Glutamatergic neuron (in vitro differentiated cells): ENCODE results near the gene NDRG3. TPM values are rescaled to one million over a fixed set of nuclear protein-coding genes. Genes with fewer than 3 reads are reported as not detected.

Source experiments
- DNase-seq: peaks from one replicate; pipeline ENCODE4 v3.0.0; 2022
- H3K27ac Mint-ChIP-seq: one replicate; pipeline ENCODE4 v1.8.0; 2020; ENCODE audit warnings: mild to moderate bottlenecking, mixed read lengths, inconsistent platforms; ENCODE audit not compliant: unreplicated experiment
- H3K27me3 Mint-ChIP-seq: one replicate; pipeline ENCODE4 v1.8.0; 2020; ENCODE audit warnings: mild to moderate bottlenecking, moderate library complexity, mixed read lengths, inconsistent platforms; ENCODE audit not compliant: unreplicated experiment
- H3K36me3 Mint-ChIP-seq: one replicate; pipeline ENCODE4 v1.8.0; 2020; ENCODE audit warnings: mild to moderate bottlenecking, mixed read lengths, inconsistent platforms; ENCODE audit not compliant: unreplicated experiment
- H3K4me1 Mint-ChIP-seq: one replicate; pipeline ENCODE4 v1.8.0; 2020; ENCODE audit warnings: mild to moderate bottlenecking, low read depth, mixed read lengths, inconsistent platforms; ENCODE audit not compliant: unreplicated experiment
- H3K4me3 Mint-ChIP-seq: one replicate; pipeline ENCODE4 v1.8.0; 2020; ENCODE audit warnings: mild to moderate bottlenecking, mixed read lengths, inconsistent platforms; ENCODE audit not compliant: unreplicated experiment
- H3K9me3 Mint-ChIP-seq: one replicate; pipeline ENCODE4 v1.8.0; 2020; ENCODE audit warnings: mild to moderate bottlenecking, moderate library complexity, mixed read lengths, inconsistent platforms; ENCODE audit not compliant: unreplicated experiment
- total RNA-seq: library from RNA; stranded (reverse); fragmentation: NEBNext Ultra II Directional; extraction: Animal tissue kit (Norgen Biotek cat#: 25700); gene quantifications from one replicate; pipeline ENCODE4 v1.2.1, GENCODE V29; 2021; ENCODE audit not compliant: unreplicated experiment
- TF ChIP-seq, protein P1 (sequence below): fragments of 200-600 bp; sonication (generic); IDR thresholded peaks from one replicate; pipeline ENCODE4 v1.5.0; 2021; ENCODE audit not compliant: partially characterized antibody, unreplicated experiment

NDRG3 gene
- total RNA-seq, 1 donor from 2014 or later = 31.8 TPM

DNA sequence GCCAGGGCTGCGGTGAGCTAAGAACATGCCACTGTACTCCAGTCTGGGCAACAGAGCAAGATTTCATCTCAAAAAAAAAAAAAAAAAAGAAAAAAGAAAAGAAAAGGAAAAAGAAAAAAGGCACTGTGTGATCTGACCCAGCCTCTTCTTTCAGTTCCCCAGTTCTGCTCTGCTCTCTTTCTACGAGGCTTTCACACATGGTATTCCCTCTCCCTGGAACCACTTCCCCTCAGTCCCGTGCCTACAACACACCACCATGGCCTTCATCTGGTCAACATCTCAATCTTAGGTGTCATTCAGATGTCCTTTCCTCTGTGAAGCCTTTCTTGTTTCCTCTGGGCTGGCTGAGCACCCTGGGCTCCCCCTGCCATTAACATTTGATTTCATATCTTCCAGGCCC, 29.9 kb upstream of the NDRG3 start:
- TF ChIP-seq, protein P1, sequence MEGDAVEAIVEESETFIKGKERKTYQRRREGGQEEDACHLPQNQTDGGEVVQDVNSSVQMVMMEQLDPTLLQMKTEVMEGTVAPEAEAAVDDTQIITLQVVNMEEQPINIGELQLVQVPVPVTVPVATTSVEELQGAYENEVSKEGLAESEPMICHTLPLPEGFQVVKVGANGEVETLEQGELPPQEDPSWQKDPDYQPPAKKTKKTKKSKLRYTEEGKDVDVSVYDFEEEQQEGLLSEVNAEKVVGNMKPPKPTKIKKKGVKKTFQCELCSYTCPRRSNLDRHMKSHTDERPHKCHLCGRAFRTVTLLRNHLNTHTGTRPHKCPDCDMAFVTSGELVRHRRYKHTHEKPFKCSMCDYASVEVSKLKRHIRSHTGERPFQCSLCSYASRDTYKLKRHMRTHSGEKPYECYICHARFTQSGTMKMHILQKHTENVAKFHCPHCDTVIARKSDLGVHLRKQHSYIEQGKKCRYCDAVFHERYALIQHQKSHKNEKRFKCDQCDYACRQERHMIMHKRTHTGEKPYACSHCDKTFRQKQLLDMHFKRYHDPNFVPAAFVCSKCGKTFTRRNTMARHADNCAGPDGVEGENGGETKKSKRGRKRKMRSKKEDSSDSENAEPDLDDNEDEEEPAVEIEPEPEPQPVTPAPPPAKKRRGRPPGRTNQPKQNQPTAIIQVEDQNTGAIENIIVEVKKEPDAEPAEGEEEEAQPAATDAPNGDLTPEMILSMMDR = no peak
- peaks cover 28% of the 10 kb centered on the region for H3K4me1 Mint-ChIP-seq
- peaks cover 14% of the 10 kb centered on the region for H3K9me3 Mint-ChIP-seq
- peak overlapping the region; percentile 46 for H3K4me3 Mint-ChIP-seq
- DNase-seq = no peak
- H3K27me3 Mint-ChIP-seq = peaks cover 11% of the 10 kb centered on the region
- no peaks in the 10 kb centered on the region for H3K36me3 Mint-ChIP-seq
- peak overlapping the region; percentile 60 for H3K27ac Mint-ChIP-seq

DNA sequence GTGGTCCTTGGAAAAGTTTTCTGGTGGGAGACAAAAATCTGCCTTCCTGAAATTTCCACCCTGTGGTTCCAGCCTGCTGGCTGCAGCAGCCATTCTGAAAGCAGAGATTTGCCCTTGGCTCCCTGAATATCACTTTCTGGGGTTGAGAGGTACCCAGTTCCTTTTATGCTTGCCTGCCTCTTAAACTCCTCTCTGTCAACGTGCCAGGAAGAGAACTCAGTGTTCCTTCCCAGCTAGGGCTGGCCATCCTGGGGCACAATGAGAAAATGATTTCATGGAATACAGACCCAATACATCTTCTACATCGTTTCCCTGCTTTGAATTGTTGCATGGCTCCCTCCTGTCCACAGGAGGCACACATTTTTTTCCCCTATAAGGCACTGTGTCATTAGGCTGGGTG, 29.3 kb upstream of the NDRG3 start:
- peak overlapping the region; percentile 77 for H3K27ac Mint-ChIP-seq
- DNase-seq = no peak
- peak overlapping the region; percentile 74 for H3K4me3 Mint-ChIP-seq
- peaks cover 14% of the 10 kb centered on the region for H3K9me3 Mint-ChIP-seq
- H3K36me3 Mint-ChIP-seq = no peaks in the 10 kb centered on the region
- peaks cover 28% of the 10 kb centered on the region for H3K4me1 Mint-ChIP-seq
- peaks cover 11% of the 10 kb centered on the region for H3K27me3 Mint-ChIP-seq
- TF ChIP-seq, protein P1 = no peak

GRCh38 chr20:36773597-36774390, 27.9 kb upstream of the NDRG3 start, which contains the start of gene DSN1:
DSN1 (minus strand) TSS chr20:36773763; CDS start chr20:36771458, 2,305 bp downstream.
- Mint-ChIP-seq H3K4me3 (peak within 1 kb of the TSS; percentile 90), H3K4me1 (peaks cover 19% of the 10 kb centered on the region), H3K27me3 (peaks cover 4% of the 10 kb centered on the region), H3K27ac (peak within 1 kb of the TSS; percentile 90), H3K36me3 (no peaks in the 10 kb centered on the region), H3K9me3 (peaks cover 11% of the 10 kb centered on the region)
- TF ChIP-seq, protein P1 = no peak
- peak; percentile 99 for DNase-seq

DNA sequence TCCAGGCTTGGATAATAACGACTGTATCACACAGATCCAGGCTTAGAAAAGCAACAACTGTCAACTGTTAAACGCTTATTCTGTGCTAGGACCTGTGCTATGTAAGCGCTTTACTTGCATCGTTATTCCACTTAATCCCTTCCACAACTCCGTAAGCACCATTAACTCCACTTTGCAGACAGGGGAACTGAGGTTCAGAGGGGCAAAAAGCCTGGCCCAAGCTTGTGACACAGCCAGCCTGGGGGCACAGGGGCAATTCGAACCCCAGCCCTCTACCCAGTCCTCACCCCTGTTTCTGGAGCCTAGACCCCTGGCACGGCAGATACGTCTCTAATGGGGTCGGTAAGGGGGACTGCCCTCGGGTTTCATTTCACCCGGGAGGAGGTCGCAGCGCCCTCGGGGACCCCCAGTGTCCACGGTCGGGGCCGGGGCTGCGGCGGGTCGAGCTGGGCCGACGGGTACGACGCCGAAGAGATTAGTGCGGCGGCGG, 27.3 kb upstream of the NDRG3 start:
- H3K27ac Mint-ChIP-seq = no peak overlapping the region
- peaks cover 3% of the 10 kb centered on the region for H3K27me3 Mint-ChIP-seq
- DNase-seq = no peak
- TF ChIP-seq, protein P1 = no peak
- H3K4me1 Mint-ChIP-seq = peaks cover 16% of the 10 kb centered on the region
- peaks cover 11% of the 10 kb centered on the region for H3K9me3 Mint-ChIP-seq
- peak overlapping the region; percentile 90 for H3K4me3 Mint-ChIP-seq
- H3K36me3 Mint-ChIP-seq = no peaks in the 10 kb centered on the region

- Mint-ChIP-seq H3K27me3 (peaks cover 3% of the 10 kb centered on the region), H3K4me3 (no peak overlapping the region), H3K9me3 (peaks cover 8% of the 10 kb centered on the region), H3K36me3 (no peaks in the 10 kb centered on the region), H3K27ac (no peak overlapping the region), H3K4me1 (peaks cover 7% of the 10 kb centered on the region)
- TF ChIP-seq, protein P1 = no peak
- DNase-seq = no peak
These were observed 24.8 kb upstream of the NDRG3 start for GRCh38 chr20:36770680-36771079.
